Psoas muscle (tissue), 8 donors: ENCODE measurements around the gene RIPPLY1. TPM values are rescaled to one million over a fixed set of nuclear protein-coding genes. Genes with fewer than 3 reads are reported as not detected.
"Not testable (repeated sequence)": the region's sequence is repeated elsewhere in the genome, so short reads cannot be mapped to it uniquely, and the experiment has no call there.

ENCODE experiments used
- ATAC-seq, 4 donors: fragments of 200-7000 bp; cut with Tn5 transposase; one replicate each; pipeline ENCODE4 v1.9.1; 2020; ENCODE audit warnings: moderate library complexity in 3 of 4, mild to moderate bottlenecking in 2 of 4
- DNase-seq, 2 donors: peaks; one replicate each; pipeline ENCODE4 v3.0.0-alpha.2; 2020
- H3K27ac ChIP-seq: fragments of 200-600 bp; one replicate; pipeline ENCODE4 v1.8.0; 2022
- H3K27me3 ChIP-seq, 3 donors: fragments of 200-600 bp in 1 of 3; one replicate each; pipeline versions ENCODE4 v1.6.1 to v1.8.0; 2013 to 2022; ENCODE audit warnings: low read length in 2 of 3, mild to moderate bottlenecking in 2 of 3, moderate library complexity in 1 of 3; ENCODE audit not compliant: insufficient read depth in 3 of 3
- H3K36me3 ChIP-seq, 2 donors: fragments of 200-600 bp in 1 of 2; one replicate each; pipeline versions ENCODE4 v1.6.1 to v1.8.0; 2013 to 2022; ENCODE audit warnings: low read depth in 1 of 2, mild to moderate bottlenecking in 1 of 2, moderate library complexity in 1 of 2; ENCODE audit not compliant: insufficient read depth in 1 of 2
- H3K4me1 ChIP-seq: fragments of 200-600 bp; one replicate; pipeline ENCODE4 v1.8.0; 2022
- H3K4me3 ChIP-seq: fragments of 200-600 bp; one replicate; pipeline ENCODE4 v1.8.0; 2022; ENCODE audit warnings: mild to moderate bottlenecking
- H3K9me3 ChIP-seq: fragments of 200-600 bp; one replicate; pipeline ENCODE4 v1.8.0; 2022
- CTCF ChIP-seq: fragments of 200-600 bp; IDR thresholded peaks from one replicate; pipeline ENCODE4 v1.8.0; 2022; ENCODE audit warnings: antibody characterized with exemption
- WGBS, 3 donors: extraction: QIAGEN DNeasy Blood & Tissue Kit; methylation state at CpG; one replicate each; pipeline versions ENCODE4 v1.1.6 to v1.1.7; 2013; 5-methylcytosine and 5-hydroxymethylcytosine counted together
- intact Hi-C, 2 donors: fragments of 100-400 bp; cut with DNase I; formaldehyde crosslinking; loops; one replicate each; pipeline versions ENCODE4 v1.11.0 to v1.14.2; 2022
- polyA plus RNA-seq, 3 donors: library from polyadenylated mRNA; stranded (reverse); fragments of 200-250 nt; gene quantifications; one replicate each; pipeline ENCODE4 v1.2.3, GENCODE V29; 2013
- total RNA-seq, 4 donors: library from RNA; stranded (reverse); fragmentation: NEBNext Ultra II Directional in 2 of 4; extraction: Animal tissue kit (Norgen Biotek cat#: 25700) in 2 of 4; gene quantifications; one replicate each; pipeline versions ENCODE4 v1.2.1 to v1.2.4, GENCODE V29; 2021 to 2023
- donor health status: healthy with polysubstance abuse.
- donor health status: DM: no; HTN: no; CAD: no; lungs with moderate emphysema.
- donor health status: Bipolar disorder and iron deficiency.
- donor health status: healthy.
- donor health status: DM: yes; HTN: yes; CAD: no.
- donor health status: DM: no; HTN: no; CAD: no.
- donor health status: DM: no; HTN: no; CAD: no.
- donor health status: DM: yes; HTN: yes; CAD: no.

Gene RIPPLY1
- total and polyA plus RNA-seq, 7 donors, result 0.08 to 0.36 (median 0.30) TPM; not detected in 2

DNA sequence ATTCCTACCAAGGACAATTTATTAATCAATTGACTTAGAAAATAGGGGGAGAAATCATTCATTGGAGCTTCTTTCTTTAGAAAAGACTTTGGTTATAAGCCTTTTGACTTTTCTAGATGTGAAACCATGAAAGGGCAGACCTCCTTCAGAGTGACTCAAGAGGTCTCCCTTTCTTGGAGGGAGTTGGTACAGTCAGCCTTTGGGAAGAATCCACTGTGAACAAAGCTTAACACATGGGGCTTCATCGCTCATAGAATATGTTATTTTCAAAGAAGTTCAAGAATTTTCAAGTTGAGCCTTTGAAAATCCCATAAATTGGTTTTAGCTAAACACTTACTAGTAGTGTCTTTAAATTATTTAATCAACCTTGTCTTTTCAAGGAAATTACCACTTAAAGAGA is 28.0 kb downstream of the RIPPLY1 start:
- DNase-seq (no peak), ATAC-seq (no peak)
- intact Hi-C loops, result no loop called here
- H3K27ac ChIP-seq, result no peak overlapping the region
- H3K36me3 ChIP-seq, result no peaks in the 10 kb centered on the region
- no peak overlapping the region for H3K4me3 ChIP-seq
- H3K9me3 ChIP-seq, result no peaks in the 10 kb centered on the region
- H3K4me1 ChIP-seq, result no peaks in the 10 kb centered on the region
- H3K27me3 ChIP-seq, result peaks cover 0 to 20% (median 0%) of the 10 kb centered on the region in 3 donors
- WGBS, 3 donors, result 79 to 89% (median 89%) methylated on average over 1 of the region's 1 CpG
- no peak for TF ChIP-seq CTCF

DNA sequence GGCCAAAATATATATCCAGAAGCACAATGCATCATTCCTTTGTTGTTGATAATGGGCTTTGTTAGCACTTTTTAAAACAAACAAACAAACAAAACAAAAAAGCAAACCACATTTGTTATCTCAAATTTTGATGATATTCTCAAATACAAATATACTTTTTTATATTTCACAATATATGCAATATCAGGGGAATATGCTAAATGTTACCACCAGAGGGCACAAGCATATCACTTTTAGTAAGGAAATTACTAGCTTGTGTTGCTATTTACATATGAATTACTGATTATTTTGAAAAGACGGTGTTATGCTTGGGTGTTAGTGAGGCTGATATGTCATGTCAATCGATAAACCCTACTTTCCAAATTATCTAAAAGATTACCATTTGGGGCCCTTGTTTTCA is 29.1 kb downstream of the RIPPLY1 start:
- no peak for DNase-seq
- no peaks in the 10 kb centered on the region for H3K4me1 ChIP-seq
- H3K27me3 ChIP-seq, result peaks cover 0 to 23% (median 0%) of the 10 kb centered on the region in 3 donors
- intact Hi-C loops, result no loop called here
- 54 to 73% (median 60%) methylated on average over 2 of the region's 2 CpGs for WGBS, 3 donors
- H3K4me3 ChIP-seq, result no peak overlapping the region
- no peak for ATAC-seq
- peak; percentile 68 for TF ChIP-seq CTCF
- H3K9me3 ChIP-seq, result no peaks in the 10 kb centered on the region
- H3K36me3 ChIP-seq, result no peaks in the 10 kb centered on the region
- no peak overlapping the region for H3K27ac ChIP-seq

GRCh38 chrX:106872796-106873195 is 30.3 kb downstream of the RIPPLY1 start:
- H3K27ac ChIP-seq, ATAC-seq, intact Hi-C loops, DNase-seq, H3K9me3 ChIP-seq, H3K36me3 ChIP-seq, H3K4me1 ChIP-seq, H3K4me3 ChIP-seq: not testable (repeated sequence)
- H3K27me3 ChIP-seq, result peaks cover 0 to 23% (median 0%) of the 10 kb centered on the region in 3 donors
- 87 to 100% (median 98%) methylated on average over 2 of the region's 2 CpGs for WGBS, 3 donors

- peaks cover 0 to 22% (median 0%) of the 10 kb centered on the region in 3 donors for H3K27me3 ChIP-seq
- no peaks in the 10 kb centered on the region for H3K4me1 ChIP-seq
- H3K36me3 ChIP-seq, result no peaks in the 10 kb centered on the region
- intact Hi-C loops, result no loop called here
- H3K4me3 ChIP-seq, result no peak overlapping the region
- ATAC-seq (no peak), DNase-seq (no peak)
- TF ChIP-seq CTCF, result no peak
- H3K27ac ChIP-seq, result no peak overlapping the region
- H3K9me3 ChIP-seq, result peaks cover 12% of the 10 kb centered on the region
- 71 to 97% (median 96%) methylated on average over 6 to 9 of the region's 9 CpGs for WGBS, 3 donors
Observed at GRCh38 chrX:106863697-106864096, 39.4 kb downstream of the RIPPLY1 start.

GRCh38 chrX:106862972-106863688 is 40.0 kb downstream of the RIPPLY1 start:
- intact Hi-C loops, result no loop called here
- Histone ChIP-seq H3K9me3 (peaks cover 15% of the 10 kb centered on the region), H3K36me3 (no peaks in the 10 kb centered on the region), H3K4me1 (no peaks in the 10 kb centered on the region), H3K27ac (no peak overlapping the region), H3K4me3 (no peak overlapping the region), H3K27me3 (peaks cover 0 to 26% (median 0%) of the 10 kb centered on the region in 3 donors)
- no peak for TF ChIP-seq CTCF
- no peak for DNase-seq
- ATAC-seq, result no peak
- 48 to 71% (median 71%) methylated on average over 11 to 13 of the region's 13 CpGs for WGBS, 3 donors

Other genes starting within 250 kb of the RIPPLY1 start
- 1 to 10 TPM; 4.3 to 7.1 (median 4.8) TPM for gene RNF128, start 176.6 kb downstream of the RIPPLY1 start, total RNA-seq
- gene RNF128, start 176.6 kb downstream of the RIPPLY1 start, polyA plus RNA-seq, result 1 to 10 TPM; 1.7 to 6.7 (median 2.9) TPM
- 1 to 10 TPM in 2 of 4 donors, under 1 TPM in 2; 0.99 to 2.2 (median 1.0) TPM for gene TBC1D8B, start 100.7 kb downstream of the RIPPLY1 start, total RNA-seq
- gene TBC1D8B, start 100.7 kb downstream of the RIPPLY1 start, polyA plus RNA-seq, result 1 to 10 TPM in 1 of 3 donors, under 1 TPM in 2; 0.21 to 1.4 (median 0.49) TPM
- gene CLDN2, start 17.1 kb upstream of the RIPPLY1 start, total RNA-seq, result under 1 TPM in 2 of 4 donors, not detected in 2; 0.10 to 0.15 TPM
- under 1 TPM in 2 of 3 donors, not detected in 1; 0.03 to 0.04 TPM for gene CLDN2, start 17.1 kb upstream of the RIPPLY1 start, polyA plus RNA-seq
- 10 to 100 TPM in 2 of 4 donors, 1 to 10 TPM in 2; 7.9 to 17.1 (median 11.0) TPM for gene MORC4, start 96.9 kb upstream of the RIPPLY1 start, total RNA-seq
- 1 to 10 TPM; 2.1 to 7.5 (median 3.9) TPM for gene MORC4, start 96.9 kb upstream of the RIPPLY1 start, polyA plus RNA-seq
- gene RBM41, start 215.5 kb upstream of the RIPPLY1 start, total RNA-seq, result 10 to 100 TPM; 10.4 to 14.6 (median 14.0) TPM
- 10 to 100 TPM in 1 of 3 donors, 1 to 10 TPM in 2; 2.2 to 19.1 (median 5.6) TPM for gene RBM41, start 215.5 kb upstream of the RIPPLY1 start, polyA plus RNA-seq